SK-N-SH (cell line): ENCODE results near the gene CISH. TPM values are rescaled to one million over a fixed set of nuclear protein-coding genes. Genes with fewer than 3 reads are reported as not detected.

Experiments used
- CTCF ChIA-PET: fragments of 300-600, 350-600 bp; formaldehyde crosslinking; extraction: SDS; loops from one replicate; lab custom pipeline; 2021; lab: Yijun Ruan, JAX
- POLR2A ChIA-PET: fragments of 350-600 bp; sonication (Branson Sonifier 250); formaldehyde crosslinking; extraction: SDS; loops from one replicate; lab custom pipeline; 2020; ENCODE audit warnings: antibody characterized with exemption, inconsistent platforms; lab: Yijun Ruan, JAX
- DNase-seq: peaks from one replicate; pipeline ENCODE4 v3.0.0; 2012
- H2AFZ ChIP-seq: fragments of 200-600 bp; sonication (generic); 2 replicates; pipeline ENCODE4 v1.8.1; 2016; ENCODE audit warnings: antibody characterized with exemption, mild to moderate bottlenecking, low read depth
- H3F3A ChIP-seq: fragments of 200-600 bp; sonication (generic); replicated peaks from 2 replicates; pipeline ENCODE3; 2016; ENCODE audit warnings: antibody characterized with exemption, mild to moderate bottlenecking; ENCODE audit not compliant: insufficient read depth
- H3K27ac ChIP-seq, 2 experiments: fragments of 200-500 bp in 1 of 2; fragments of 200-600 bp in 1 of 2; sonication (Bioruptor generic) in 1 of 2; sonication (generic), shearing (Covaris generic) in 1 of 2; 2 replicates each; pipeline versions ENCODE4 v1.5.1 to v1.6.1; 2014 to 2016; ENCODE audit warnings: low read depth in 2 of 2, inconsistent platforms in 1 of 2, low read length in 1 of 2, mild to moderate bottlenecking in 1 of 2, mixed read lengths in 1 of 2
- H3K27me3 ChIP-seq: fragments of 200-600 bp; sonication (generic), shearing (Covaris generic); 2 replicates; pipeline ENCODE4 v1.6.1; 2016; ENCODE audit warnings: mixed run types; ENCODE audit not compliant: insufficient read depth
- H3K36me3 ChIP-seq, 2 experiments: fragments of 200-500 bp in 1 of 2; fragments of 200-600 bp in 1 of 2; sonication (Bioruptor generic) in 1 of 2; sonication (generic) in 1 of 2; replicated peaks in 1 of 2; 2 replicates each; pipeline versions ENCODE3 to v1.5.1; 2014 to 2016; ENCODE audit warnings: low read length in 1 of 2, mild to moderate bottlenecking in 1 of 2; ENCODE audit not compliant: insufficient read depth in 2 of 2, control insufficient read depth in 1 of 2
- H3K4me1 ChIP-seq, 2 experiments: fragments of 200-500 bp in 1 of 2; fragments of 200-600 bp in 1 of 2; sonication (Bioruptor generic) in 1 of 2; sonication (generic), shearing (Covaris generic) in 1 of 2; 2 replicates each; pipeline versions ENCODE4 v1.5.1 to v1.6.1; 2014 to 2016; ENCODE audit warnings: low read depth in 1 of 2, low read length in 1 of 2, mixed run types in 1 of 2; ENCODE audit not compliant: insufficient read depth in 2 of 2, control insufficient read depth in 1 of 2
- H3K4me2 ChIP-seq: fragments of 200-600 bp; sonication (generic), shearing (Covaris generic); 2 replicates; pipeline ENCODE4 v1.6.1; 2017; ENCODE audit warnings: mixed run types
- H3K4me3 ChIP-seq, 2 experiments: fragments of 200-500 bp in 1 of 2; fragments of 200-600 bp in 1 of 2; sonication (Bioruptor generic) in 1 of 2; sonication (generic), shearing (Covaris generic) in 1 of 2; 2 replicates each; pipeline versions ENCODE4 v1.5.1 to v1.8.1; 2014 to 2016; ENCODE audit warnings: low read depth in 2 of 2, inconsistent platforms in 1 of 2, low read length in 1 of 2, mild to moderate bottlenecking in 1 of 2, mixed read lengths in 1 of 2, moderate library complexity in 1 of 2
- H3K79me2 ChIP-seq: fragments of 200-600 bp; sonication (generic); 2 replicates; pipeline ENCODE4 v1.8.1; 2017; ENCODE audit warnings: mild to moderate bottlenecking; ENCODE audit not compliant: insufficient read depth
- H3K9ac ChIP-seq: fragments of 200-600 bp; sonication (generic); 2 replicates; pipeline ENCODE4 v1.6.1; 2017; ENCODE audit warnings: mixed run types
- H3K9me2 ChIP-seq: fragments of 200-600 bp; sonication (generic); 2 replicates; pipeline ENCODE4 v1.6.1; 2017; ENCODE audit warnings: mixed run types
- H3K9me3 ChIP-seq: fragments of 200-600 bp; sonication (generic); 2 replicates; pipeline ENCODE4 v1.6.1; 2017; ENCODE audit warnings: mixed run types, mild to moderate bottlenecking, moderate library complexity
- H4K20me1 ChIP-seq: fragments of 200-600 bp; sonication (generic); 2 replicates; pipeline ENCODE4 v1.6.1; 2017; ENCODE audit warnings: mild to moderate bottlenecking, mixed run types; ENCODE audit not compliant: insufficient read depth
- EZH2phosphoT487 ChIP-seq: fragments of 200-600 bp; sonication (generic); IDR thresholded peaks from 2 replicates; pipeline ENCODE4 v1.6.1; 2017; ENCODE audit warnings: low read depth, mixed run types, mild to moderate bottlenecking, antibody characterized with exemption, moderate library complexity, borderline replicate concordance
- FOSL2 ChIP-seq: IDR thresholded peaks from 2 replicates; pipeline ENCODE4 v1.4.0; 2012; ENCODE audit warnings: low read depth, mild to moderate bottlenecking, moderate library complexity, borderline replicate concordance
- FOXM1 ChIP-seq: IDR thresholded peaks from 2 replicates; pipeline ENCODE4 v1.4.0; 2012; ENCODE audit warnings: low read depth, mild to moderate bottlenecking
- GABPA ChIP-seq: IDR thresholded peaks from 2 replicates; pipeline ENCODE4 v1.4.0; 2012; ENCODE audit warnings: low read depth, mild to moderate bottlenecking
- GATA2 ChIP-seq: sonication (generic); formaldehyde crosslinking; IDR thresholded peaks from 2 replicates; pipeline ENCODE4 v1.5.0; 2020; ENCODE audit warnings: mild to moderate bottlenecking, missing genetic modification reagents
- MEF2A ChIP-seq: IDR thresholded peaks from 2 replicates; pipeline ENCODE4 v1.4.0; 2012; ENCODE audit warnings: low read depth, borderline replicate concordance
- NRF1 ChIP-seq: IDR thresholded peaks from 2 replicates; pipeline ENCODE4 v1.6.1; 2012; ENCODE audit warnings: low read depth, mild to moderate bottlenecking, low read length
- SMC3 ChIP-seq: IDR thresholded peaks from 2 replicates; pipeline ENCODE4 v1.6.1; 2012; ENCODE audit warnings: low read depth, low read length, improper control_type of control experiment
- TCF12 ChIP-seq: IDR thresholded peaks from 2 replicates; pipeline ENCODE4 v1.4.0; 2012
- YY1 ChIP-seq: IDR thresholded peaks from 2 replicates; pipeline ENCODE4 v1.4.0; 2012; ENCODE audit warnings: low read depth, mild to moderate bottlenecking
- ZBTB33 ChIP-seq: IDR thresholded peaks from 2 replicates; pipeline ENCODE4 v1.4.0; 2012; ENCODE audit warnings: low read depth, borderline replicate concordance
- WGBS: methylation state at CpG from one replicate; pipeline ENCODE4 v1.1.6; 2017; ENCODE audit warnings: low lambda C conversion rate; 5-methylcytosine and 5-hydroxymethylcytosine counted together
- polyA plus RNA-seq, 3 experiments: library from polyadenylated mRNA; depleted of rRNA; stranded (reverse); fragments of >200 nt; gene quantifications; 2 replicates each; pipeline ENCODE4 v1.2.3, GENCODE V29; 2012

The CISH gene
- polyA plus RNA-seq, 1 of the 3 experiments (the other 2 are of a cell fraction), result 2.6 TPM

GRCh38 chr3:50603261-50604109 is 8.1 kb downstream of the CISH start:
- H3K9me3 ChIP-seq, result no peaks in the 10 kb centered on the region
- peaks cover 17 to 41% of the 10 kb centered on the region in 2 experiments for H3K4me1 ChIP-seq
- no peaks in the 10 kb centered on the region for H3F3A ChIP-seq
- no peak overlapping the region for H3K4me2 ChIP-seq
- TF ChIP-seq YY1 (no peak), TCF12 (no peak), FOSL2 (no peak), GABPA (no peak)
- H2AFZ ChIP-seq, result no peak overlapping the region
- peaks cover 0 to 4% of the 10 kb centered on the region in 2 experiments for H3K36me3 ChIP-seq
- WGBS, result 86% methylated on average over 2 of the region's 4 CpGs
- no peak overlapping the region for H3K4me3 ChIP-seq
- no peak overlapping the region; a peak in 1 of 4 replicates for H3K27ac ChIP-seq
- POLR2A ChIA-PET, result no interaction called here
- no peak for DNase-seq
- H3K9ac ChIP-seq, result no peak overlapping the region
- no peaks in the 10 kb centered on the region for H4K20me1 ChIP-seq
- CTCF ChIA-PET, result interaction anchor here (1.6 to 25.1 kb wide), 3 partner anchors 10 to 35 kb away, joined by 5 to 648 read pairs (median 111); partner anchors contain the start of genes C3orf18, CISH, HEMK1 and MAPKAPK3
- no peaks in the 10 kb centered on the region for H3K79me2 ChIP-seq
- no peaks in the 10 kb centered on the region for H3K9me2 ChIP-seq
- no peaks in the 10 kb centered on the region for H3K27me3 ChIP-seq

GRCh38 chr3:50602595-50603191 is 8.9 kb downstream of the CISH start:
- peaks cover 0 to 4% of the 10 kb centered on the region in 2 experiments for H3K36me3 ChIP-seq
- no peak for DNase-seq
- no peak overlapping the region for H3K4me3 ChIP-seq
- H3F3A ChIP-seq, result no peaks in the 10 kb centered on the region
- POLR2A ChIA-PET, result interaction anchor here (1.5 to 2.8 kb wide), 3 partner anchors 7 to 33 kb away, joined by 4 to 23 read pairs (median 7); partner anchors contain the start of gene HEMK1
- H3K9me2 ChIP-seq, result no peaks in the 10 kb centered on the region
- peak overlapping the region; percentile 70 to 93; a peak in 1 of 4 replicates for H3K27ac ChIP-seq
- H3K4me2 ChIP-seq, result 0 out of 2 replicates have a peak overlapping the region, but pooled peaks have one; percentile 51
- WGBS, result 94% methylated on average over 6 of the region's 9 CpGs
- no peak overlapping the region for H2AFZ ChIP-seq
- TF ChIP-seq SMC3 (no peak), GABPA (no peak), MEF2A (no peak), NRF1 (no peak), ZBTB33 (no peak), FOSL2 (no peak), FOXM1 (no peak), GATA2 (CRISPR knock-in tag) (no peak), EZH2phosphoT487 (no peak)
- H3K27me3 ChIP-seq, result no peaks in the 10 kb centered on the region
- H3K9me3 ChIP-seq, result no peaks in the 10 kb centered on the region
- CTCF ChIA-PET, result interaction anchor here (0.7 to 25.1 kb wide), 5 partner anchors 11 to 408 kb away, joined by 3 to 648 read pairs (median 5); partner anchors contain the start of genes C3orf18, CISH, HEMK1 and MAPKAPK3
- H3K79me2 ChIP-seq, result no peaks in the 10 kb centered on the region
- H3K9ac ChIP-seq, result 0 out of 2 replicates have a peak overlapping the region, but pooled peaks have one; percentile 57
- H4K20me1 ChIP-seq, result no peaks in the 10 kb centered on the region
- H3K4me1 ChIP-seq, result peaks cover 17 to 41% of the 10 kb centered on the region in 2 experiments
